NCI-H82 treated with DMSO at 0.1 percent for 48 hours (cell line): ENCODE measurements around the gene NPIPB5.
"Not testable (repeated sequence)": the region's sequence is repeated elsewhere in the genome, so short reads cannot be mapped to it uniquely, and the experiment has no call there.

Source experiments
- DNase-seq: peaks from one replicate; lab custom pipeline; 2025; ENCODE audit not compliant: unreplicated experiment; lab: John Stamatoyannopoulos, UW

NPIPB5 gene

DNA sequence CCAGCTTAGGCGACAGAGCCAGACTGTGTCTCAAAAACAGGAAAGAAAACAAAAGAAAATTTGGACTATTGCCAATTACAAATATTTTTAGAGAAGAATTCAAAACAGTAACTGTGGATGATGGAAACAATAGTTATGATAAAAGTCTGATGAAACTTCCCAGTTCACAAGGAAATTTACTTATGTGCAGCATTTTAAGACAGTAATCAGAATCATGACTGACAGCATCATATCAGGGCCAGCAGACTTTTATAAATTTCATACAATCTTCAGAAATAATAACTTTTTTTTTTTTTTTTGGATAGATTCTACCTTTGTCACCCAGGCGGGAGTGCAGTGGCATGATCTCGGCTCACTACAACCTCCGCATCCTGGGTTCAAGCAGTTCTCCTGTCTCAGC is at the start of gene NPIPB5:
TSS of gene NPIPB5 (plus strand) at position 301 of the 400 bp plus-strand sequence. CDS start 2,911 bp downstream, outside the sequence.
- DNase-seq: not testable (repeated sequence)

DNA sequence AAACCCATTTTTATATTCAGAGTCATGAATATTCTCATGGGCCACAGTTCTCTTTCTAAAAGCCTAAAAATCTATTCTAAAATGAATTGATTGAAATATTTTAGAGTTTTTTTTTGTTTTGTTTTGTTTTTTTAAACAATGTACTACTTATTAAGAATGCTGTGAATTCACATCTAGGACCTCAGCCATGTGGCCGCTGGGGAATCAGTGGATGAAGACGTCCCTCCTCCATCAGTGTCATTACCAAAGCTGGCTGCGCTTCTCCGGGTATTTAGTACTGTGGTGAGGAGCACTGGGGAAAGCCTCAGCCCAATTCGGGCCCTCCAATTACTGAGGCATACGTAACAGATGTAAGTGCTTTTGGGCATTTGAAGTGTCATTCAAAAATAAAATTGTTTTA is 41.8 kb upstream of the NPIPB5 start:
- DNase-seq: not testable (repeated sequence)

DNA sequence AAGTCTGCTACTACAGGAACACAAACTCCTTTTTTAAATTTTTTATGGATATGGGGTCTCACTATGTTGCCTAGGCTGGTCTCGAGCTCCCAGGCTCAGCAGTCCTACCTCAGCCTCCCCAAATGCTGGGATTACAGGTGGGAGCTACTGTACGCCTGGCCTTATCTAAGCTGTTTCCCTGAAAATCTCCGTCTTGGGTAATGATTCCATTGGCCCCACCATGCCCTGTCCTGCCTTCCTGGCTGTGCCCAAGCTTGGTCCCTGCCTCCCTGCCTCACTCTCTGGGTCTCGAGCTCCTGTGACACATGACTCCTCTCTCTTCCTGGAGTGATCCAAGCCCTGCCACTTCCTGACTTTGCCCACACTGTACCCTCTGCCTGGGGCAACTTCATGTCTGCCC is 27.3 kb downstream of the NPIPB5 start:
- DNase-seq: not testable (repeated sequence)

DNA sequence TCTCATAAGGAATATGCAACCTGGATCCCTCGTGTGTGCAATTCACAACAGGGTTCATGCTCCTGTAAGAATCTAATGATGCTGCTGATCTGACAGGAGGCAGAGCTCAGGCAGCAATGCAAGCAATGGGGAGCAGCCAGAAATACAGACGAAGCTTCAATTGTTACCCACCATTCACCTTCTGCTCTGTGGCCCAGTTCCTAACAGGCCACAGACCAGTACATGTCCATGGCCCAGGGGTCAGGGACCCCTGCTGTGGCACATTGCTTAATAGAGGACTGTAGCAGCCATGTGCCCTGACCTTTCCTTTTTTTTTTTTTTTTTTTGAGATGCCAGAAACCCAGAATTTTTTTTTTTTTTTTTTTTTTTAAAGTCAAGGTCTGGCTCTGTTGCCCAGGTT is 34.1 kb downstream of the NPIPB5 start:
- DNase-seq: not testable (repeated sequence)

DNA sequence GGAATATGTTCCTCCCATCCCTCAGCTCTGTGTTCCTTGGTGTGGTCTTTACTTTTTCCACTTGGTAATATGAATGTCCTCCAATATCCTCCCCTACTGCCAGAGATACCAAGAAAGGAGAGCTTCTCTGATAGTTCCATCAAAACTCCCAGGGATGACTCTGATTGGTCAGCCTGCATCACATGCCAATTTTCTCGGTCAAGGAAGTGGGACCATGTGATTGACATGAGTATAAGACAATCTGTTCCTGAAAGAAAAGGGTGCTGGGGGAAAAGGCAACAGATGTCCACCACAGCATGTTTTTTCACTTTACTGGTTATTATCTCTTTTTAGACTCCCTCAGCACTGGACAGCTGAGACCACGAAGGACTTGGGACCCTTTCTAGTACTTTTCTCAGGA is 35.9 kb downstream of the NPIPB5 start:
- not testable (repeated sequence) for DNase-seq

DNA sequence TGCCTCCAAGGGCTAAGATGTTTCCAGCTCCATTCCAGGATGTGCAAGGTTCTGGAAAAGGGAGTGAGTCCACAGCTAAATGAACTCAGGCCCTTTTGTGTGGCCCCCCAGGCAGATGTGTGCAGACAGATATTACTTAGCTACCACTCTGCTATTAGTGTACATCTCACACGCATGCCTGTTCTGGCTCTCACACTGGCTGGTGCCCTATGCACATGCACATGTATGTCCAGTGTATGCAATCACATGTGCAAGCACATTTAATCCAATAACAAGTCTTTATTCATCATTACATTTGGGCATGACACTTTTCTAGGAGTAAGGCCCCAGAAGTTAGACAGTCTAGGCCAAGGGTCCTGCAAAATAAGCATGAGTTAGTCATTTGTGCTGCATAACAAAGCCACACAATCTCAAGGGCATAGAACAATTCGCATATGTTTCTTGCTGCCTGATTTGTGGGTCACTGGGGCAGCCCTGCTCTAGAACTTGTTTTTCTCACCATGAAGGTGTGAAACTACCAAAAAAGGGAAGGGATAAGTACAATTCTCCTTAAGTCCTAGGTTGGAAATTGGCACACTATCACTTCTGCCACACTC is 36.6 kb downstream of the NPIPB5 start:
- DNase-seq: not testable (repeated sequence)

DNA sequence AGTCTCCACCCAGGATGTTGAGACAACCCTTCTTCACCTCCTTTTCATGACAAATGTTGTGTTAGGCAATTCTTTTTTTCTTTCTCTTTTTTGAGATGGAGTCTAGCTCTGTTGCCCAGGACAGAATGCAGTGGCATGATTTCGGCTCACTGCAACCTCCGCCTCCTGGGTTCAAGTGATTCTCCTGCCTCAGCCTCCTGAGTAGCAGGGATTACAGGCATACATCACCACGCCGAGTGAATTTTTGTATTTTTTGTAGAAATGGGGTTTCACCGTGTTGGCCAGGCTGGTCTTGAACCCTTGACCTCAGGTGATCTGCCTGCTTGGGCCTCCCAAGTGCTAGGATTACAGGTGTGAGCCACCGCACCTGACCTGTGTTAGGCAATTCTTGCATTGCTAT is 39.2 kb downstream of the NPIPB5 start:
- DNase-seq: not testable (repeated sequence)

DNA sequence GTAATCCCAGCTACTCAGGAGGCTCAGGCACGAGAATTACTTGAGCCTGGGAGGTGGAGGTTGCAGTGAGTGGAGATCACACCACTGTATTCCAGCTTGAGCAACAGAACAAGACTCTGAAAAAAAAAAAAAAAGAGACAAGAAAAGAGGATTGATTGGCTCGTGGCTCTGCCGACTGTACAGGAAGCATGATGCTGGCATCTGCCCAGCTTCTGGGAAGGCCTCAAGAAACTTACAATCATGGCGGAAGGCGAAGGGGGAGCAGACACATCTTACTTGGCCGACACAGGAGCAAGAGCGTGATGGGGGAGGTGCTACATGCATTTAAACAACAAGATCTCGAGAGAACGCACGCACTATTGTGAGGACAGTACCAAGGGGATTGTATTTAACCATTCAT is 40.5 kb downstream of the NPIPB5 start:
- not testable (repeated sequence) for DNase-seq

DNA sequence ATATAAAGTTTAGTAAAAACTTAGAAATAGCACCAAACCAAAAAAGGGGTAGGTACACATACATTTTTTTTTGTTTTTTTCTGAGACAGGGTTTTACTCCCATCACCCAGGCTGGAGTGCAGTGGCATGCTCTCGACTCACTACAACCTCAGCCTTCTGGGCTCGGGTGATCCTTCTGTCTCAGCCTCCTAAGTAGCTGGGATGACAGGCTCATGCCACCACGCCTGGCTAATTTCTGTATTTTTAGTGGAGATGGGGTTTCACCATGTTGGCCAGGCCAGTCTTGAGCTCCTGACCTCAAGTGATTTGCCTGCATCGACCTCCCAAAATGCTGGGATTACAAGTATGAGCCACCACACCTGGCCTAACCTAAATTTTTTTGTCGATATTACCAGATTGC is 41.0 kb downstream of the NPIPB5 start:
- not testable (repeated sequence) for DNase-seq

DNA sequence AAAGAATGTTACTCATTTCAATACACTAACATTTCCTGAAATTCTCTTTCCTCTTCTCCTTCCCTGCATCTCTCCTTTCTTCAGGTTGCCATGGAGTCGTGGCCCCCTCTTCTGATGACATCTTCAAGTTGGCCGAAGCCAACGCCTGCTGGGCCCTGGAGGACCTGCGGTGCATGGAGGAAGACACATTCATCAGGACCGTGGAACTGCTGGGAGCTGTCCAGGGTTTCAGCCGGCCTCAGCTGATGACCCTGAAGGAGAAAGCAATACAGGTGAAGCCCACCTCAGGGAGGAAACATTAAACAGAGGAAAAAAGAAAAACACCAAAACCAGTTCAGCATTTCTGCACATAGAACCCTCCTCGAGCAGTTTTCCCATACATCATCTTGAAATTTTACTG is 46.1 kb downstream of the NPIPB5 start:
- DNase-seq: not testable (repeated sequence)
